Neural cell (in vitro differentiated cells): ENCODE measurements around the gene JHY. TPM values are rescaled to one million over a fixed set of nuclear protein-coding genes. Genes with fewer than 3 reads are reported as not detected.

ENCODE experiments used
- H2AFZ ChIP-seq: fragments of 200-600, 300-800 bp; sonication (generic), shearing (Covaris generic); 2 replicates; pipeline ENCODE4 v1.6.0; 2014; ENCODE audit warnings: low read depth, mild to moderate bottlenecking, antibody characterized with exemption, low read length, moderate library complexity
- H3F3A ChIP-seq: fragments of 200-600 bp; shearing (Covaris generic); 2 replicates; pipeline ENCODE4 v1.6.1; 2016; ENCODE audit warnings: mild to moderate bottlenecking, moderate library complexity, mixed read lengths, antibody characterized with exemption, low read length; ENCODE audit not compliant: insufficient read depth, poor library complexity, severe bottlenecking
- H3K27ac ChIP-seq: fragments of 200-600, 300-800 bp; sonication (generic), shearing (Covaris generic); 2 replicates; pipeline ENCODE4 v1.5.1; 2014; ENCODE audit warnings: mild to moderate bottlenecking, low read length, moderate library complexity
- H3K27me3 ChIP-seq: fragments of 300-800, 200-600 bp; sonication (generic), shearing (Covaris generic); 2 replicates; pipeline ENCODE4 v1.6.0; 2014; ENCODE audit warnings: mild to moderate bottlenecking, low read depth, low read length, moderate library complexity; ENCODE audit not compliant: insufficient read depth
- H3K36me3 ChIP-seq: fragments of 300-800, 200-600 bp; sonication (generic), shearing (Covaris generic); 2 replicates; pipeline ENCODE4 v1.5.1; 2014; ENCODE audit warnings: mild to moderate bottlenecking, antibody characterized with exemption, low read length, moderate library complexity; ENCODE audit not compliant: insufficient read depth
- H3K4me2 ChIP-seq: fragments of 300-800, 200-600 bp; sonication (generic), shearing (Covaris generic); 2 replicates; pipeline ENCODE4 v1.6.0; 2014; ENCODE audit warnings: mild to moderate bottlenecking, low read length
- H3K4me3 ChIP-seq: fragments of 300-800, 200-600 bp; sonication (generic), shearing (Covaris generic); 2 replicates; pipeline ENCODE4 v1.5.1; 2014; ENCODE audit warnings: mild to moderate bottlenecking, low read length, moderate library complexity
- H3K79me2 ChIP-seq: fragments of 200-600 bp; shearing (Covaris generic); replicated peaks from 2 replicates; pipeline ENCODE4 v1.6.0; 2014; ENCODE audit warnings: mild to moderate bottlenecking, low read length, moderate library complexity; ENCODE audit not compliant: insufficient read depth
- H3K9ac ChIP-seq: fragments of 300-800, 200-600 bp; sonication (generic), shearing (Covaris generic); 2 replicates; pipeline ENCODE4 v1.6.1; 2016; ENCODE audit warnings: mild to moderate bottlenecking, low read length, mixed read lengths
- H3K9me2 ChIP-seq: fragments of 200-600 bp; shearing (Covaris generic); 2 replicates; pipeline ENCODE4 v1.6.1; 2016; ENCODE audit warnings: mild to moderate bottlenecking, low read length, mixed read lengths; ENCODE audit not compliant: insufficient read depth
- H3K9me3 ChIP-seq: fragments of 200-600, 300-800 bp; sonication (generic), shearing (Covaris generic); 2 replicates; pipeline ENCODE4 v1.6.1; 2016; ENCODE audit warnings: mild to moderate bottlenecking, mixed run types, low read length, moderate library complexity, mixed read lengths
- H4K20me1 ChIP-seq: fragments of 200-600 bp; shearing (Covaris generic); 2 replicates; pipeline ENCODE4 v1.6.1; 2016; ENCODE audit warnings: mild to moderate bottlenecking, mixed run types; ENCODE audit not compliant: insufficient read depth
- CTCF ChIP-seq: fragments of 450-650 bp; IDR thresholded peaks from 2 replicates; pipeline ENCODE4 v1.5.1; 2014; ENCODE audit warnings: antibody characterized with exemption, mild to moderate bottlenecking, moderate library complexity; ENCODE audit not compliant: poor library complexity, severe bottlenecking
- EP300 ChIP-seq: fragments of 450-650 bp; conservative IDR thresholded peaks from 2 replicates; pipeline ENCODE4 v1.6.1; 2014; ENCODE audit warnings: antibody characterized with exemption, mild to moderate bottlenecking, moderate library complexity; ENCODE audit not compliant: poor library complexity, severe bottlenecking
- EZH2 ChIP-seq: fragments of 200-600, 300-800 bp; shearing (Covaris generic), sonication (generic); IDR thresholded peaks from 2 replicates; pipeline ENCODE4 v1.6.1; 2014; ENCODE audit warnings: antibody characterized with exemption, low read length, borderline replicate concordance, mild to moderate bottlenecking; ENCODE audit not compliant: insufficient read depth, poor library complexity, severe bottlenecking
- MXI1 ChIP-seq: fragments of 450-650 bp; conservative IDR thresholded peaks from 2 replicates; pipeline ENCODE4 v1.6.1; 2014; ENCODE audit warnings: antibody characterized with exemption, mild to moderate bottlenecking; ENCODE audit not compliant: poor library complexity, severe bottlenecking
- POLR2AphosphoS5 ChIP-seq: IDR thresholded peaks from 2 replicates; pipeline ENCODE4 v1.6.1; 2012
- RAD21 ChIP-seq: fragments of 450-650 bp; conservative IDR thresholded peaks from 2 replicates; pipeline ENCODE4 v1.6.1; 2014; ENCODE audit warnings: antibody characterized with exemption, mild to moderate bottlenecking, moderate library complexity
- REST ChIP-seq: IDR thresholded peaks from 2 replicates; pipeline ENCODE4 v1.6.1; 2012; ENCODE audit warnings: borderline replicate concordance
- SMC3 ChIP-seq: fragments of 450-650 bp; conservative IDR thresholded peaks from 2 replicates; pipeline ENCODE4 v1.6.1; 2014; ENCODE audit warnings: antibody characterized with exemption, mild to moderate bottlenecking, moderate library complexity; ENCODE audit not compliant: poor library complexity
- TAF1 ChIP-seq: IDR thresholded peaks from 2 replicates; pipeline ENCODE4 v1.6.1; 2012; ENCODE audit warnings: low read depth
- polyA plus RNA-seq: library from polyadenylated mRNA; depleted of rRNA; stranded (reverse); fragments of >200 nt; gene quantifications from 2 replicates; pipeline ENCODE4 v1.2.3, GENCODE V29; 2014
- small RNA-seq, 3 experiments: library from RNA; depleted of rRNA; stranded (forward); fragments of <200 nt; gene quantifications; one replicate each; pipeline ENCODE3, GENCODE V24; 2012

JHY gene
- polyA plus RNA-seq, 1 donor from 2014 or later, result 0.37 TPM

- Histone ChIP-seq H3K4me2 (no peak overlapping the region), H3F3A (no peaks in the 10 kb centered on the region), H3K9me2 (no peaks in the 10 kb centered on the region), H2AFZ (no peak overlapping the region), H3K4me3 (no peak overlapping the region), H3K36me3 (no peaks in the 10 kb centered on the region), H3K9me3 (no peaks in the 10 kb centered on the region), H3K9ac (no peak overlapping the region), H4K20me1 (no peaks in the 10 kb centered on the region), H3K27ac (no peak overlapping the region), H3K79me2 (no peaks in the 10 kb centered on the region), H3K27me3 (no peaks in the 10 kb centered on the region)
- TF ChIP-seq CTCF (no peak), REST (no peak), MXI1 (no peak), RAD21 (no peak), EZH2 (no peak), POLR2AphosphoS5 (no peak), TAF1 (no peak), SMC3 (no peak), EP300 (no peak)
Observed at GRCh38 chr11:123006860-123007542, 124.4 kb downstream of the JHY start.

Small RNA genes lying within 50 kb of the gene (small RNA-seq; reads per million reads assigned to genes)
- 0 to 7.4 (median 0) reads per million in 3 experiments for gene RNU4-23P

Other genes starting within 250 kb of the JHY start
- gene UBASH3B, start 227.0 kb upstream of the JHY start, polyA plus RNA-seq, result 4.2 and 5.3 TPM in 2 replicates
- not detected in 2 replicates for gene CRTAM, start 44.3 kb upstream of the JHY start, polyA plus RNA-seq
- gene BSX, start 99.1 kb downstream of the JHY start, polyA plus RNA-seq, result not detected in 2 replicates
- gene HSPA8, start 179.4 kb downstream of the JHY start, polyA plus RNA-seq, result 2,242 and 2,441 TPM in 2 replicates